CD4-positive, alpha-beta T cell treated with Interleukin-6 for 4 hours (primary cell): Measurements from ENCODE around the gene HIGD1C.
"Not testable (repeated sequence)": the region's sequence is repeated elsewhere in the genome, so short reads cannot be mapped to it uniquely, and the experiment has no call there.

Source experiments
- DNase-seq: peaks from one replicate; pipeline ENCODE4 v3.0.0-alpha.2; 2020; ENCODE audit warnings: mixed read lengths

The HIGD1C gene

DNA sequence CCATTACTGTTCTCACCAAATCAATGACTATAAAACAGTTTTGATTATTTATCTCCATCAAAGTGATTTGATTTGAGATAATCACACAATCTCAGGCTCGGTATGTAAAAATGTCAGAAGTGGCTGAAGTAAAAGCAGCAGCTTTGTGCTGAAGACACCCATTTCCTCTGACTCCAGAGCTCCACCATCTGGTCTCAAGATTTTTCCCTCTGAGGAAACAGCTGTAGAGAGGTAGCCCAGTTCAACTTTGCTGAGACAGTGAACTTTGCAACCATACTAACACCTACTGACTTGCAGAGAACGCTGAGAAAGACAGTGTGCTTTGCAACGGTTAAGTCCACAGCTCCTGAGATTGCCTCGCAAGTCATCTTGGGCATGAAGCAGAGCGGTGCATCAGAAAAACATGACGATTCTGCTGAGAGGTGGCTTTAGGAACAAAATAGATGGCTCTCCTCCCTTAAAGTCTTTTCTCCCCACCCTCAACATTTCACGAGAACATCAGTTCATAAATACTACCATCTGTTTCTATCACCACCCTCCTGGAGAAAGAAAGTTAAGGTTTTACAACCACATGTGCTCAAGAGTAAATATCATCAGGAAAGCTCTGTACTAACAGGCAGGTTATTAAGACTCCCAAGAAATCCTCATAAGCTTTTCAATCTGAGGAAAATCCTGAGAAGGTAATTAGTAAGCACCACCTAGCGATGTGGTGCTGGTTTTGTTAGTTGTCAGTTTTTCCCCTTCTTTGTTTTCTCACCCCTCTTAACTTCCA lies 34.8 kb downstream of the HIGD1C start:
- peak; percentile 29 for DNase-seq

DNA sequence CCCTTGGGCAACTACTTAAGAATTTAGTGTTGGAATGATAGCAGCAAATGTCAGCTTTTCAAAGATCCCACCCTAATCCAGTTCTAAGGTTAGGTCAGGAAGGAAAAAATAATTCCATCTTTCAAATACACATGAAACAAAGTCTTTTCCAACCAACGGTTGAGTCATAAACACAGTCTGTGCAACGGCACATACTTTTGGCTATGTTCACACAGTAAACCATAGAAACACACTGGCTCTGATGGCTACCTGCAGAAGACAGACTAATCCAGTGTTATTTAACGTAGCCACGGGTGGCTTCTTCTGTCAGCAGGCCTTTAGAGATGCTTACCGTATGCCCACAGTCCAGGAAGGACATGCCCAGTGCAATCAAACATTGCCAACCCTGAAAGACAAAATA lies 35.7 kb downstream of the HIGD1C start:
- no peak for DNase-seq

GRCh38 chr12:50988871-50989270 lies 36.5 kb downstream of the HIGD1C start:
- DNase-seq, result no peak

GRCh38 chr12:50990147-50990727 lies 37.9 kb downstream of the HIGD1C start:
- DNase-seq, result no peak

- no peak for DNase-seq
Measured at GRCh38 chr12:50990791-50991190, 38.4 kb downstream of the HIGD1C start.

GRCh38 chr12:50991291-50991690 lies 38.9 kb downstream of the HIGD1C start:
- DNase-seq, result no peak

DNA sequence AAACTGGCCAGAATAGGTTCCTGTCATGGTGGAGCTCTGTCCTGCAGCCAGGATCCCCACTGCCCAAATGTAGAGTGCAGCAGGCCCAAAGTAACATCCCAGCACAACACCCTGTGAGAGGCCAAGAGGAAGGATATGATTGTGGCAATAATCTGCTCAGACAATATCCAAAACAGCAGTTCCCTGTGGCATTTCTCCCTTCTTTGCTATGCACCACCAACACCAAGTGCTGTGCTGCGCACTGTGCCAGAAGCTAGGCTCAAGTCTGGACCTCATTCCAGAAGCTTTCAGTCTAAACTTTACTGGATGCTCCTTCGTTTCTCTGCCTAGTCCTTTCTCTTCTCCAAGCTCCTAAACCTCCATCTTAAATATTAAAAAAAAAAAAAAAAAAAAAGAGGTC lies 40.5 kb downstream of the HIGD1C start:
- no peak for DNase-seq

- no peak for DNase-seq
Measured at GRCh38 chr12:50999093-50999492, 46.7 kb downstream of the HIGD1C start.

GRCh38 chr12:51000245-51000644 lies 47.9 kb downstream of the HIGD1C start:
- DNase-seq, result no peak

DNA sequence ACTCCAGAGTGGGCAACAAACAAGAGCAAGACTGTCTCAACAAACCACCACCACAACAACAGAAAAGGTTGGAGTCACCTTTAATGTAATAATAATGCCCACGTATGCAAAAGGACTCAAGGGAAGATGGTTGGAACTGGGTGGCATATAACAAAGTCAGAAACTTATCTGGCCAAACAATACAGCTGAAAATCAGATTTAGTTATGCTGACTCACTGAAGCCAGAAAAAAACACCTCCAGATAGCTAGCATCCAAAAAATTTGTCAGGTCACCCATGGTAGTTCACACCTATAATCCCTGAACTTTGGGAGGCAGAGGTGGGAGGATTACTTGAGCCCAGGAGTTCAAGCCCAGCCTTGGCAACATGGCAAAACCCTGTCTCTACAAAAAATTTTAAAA lies 49.5 kb downstream of the HIGD1C start:
- no peak for DNase-seq

DNA sequence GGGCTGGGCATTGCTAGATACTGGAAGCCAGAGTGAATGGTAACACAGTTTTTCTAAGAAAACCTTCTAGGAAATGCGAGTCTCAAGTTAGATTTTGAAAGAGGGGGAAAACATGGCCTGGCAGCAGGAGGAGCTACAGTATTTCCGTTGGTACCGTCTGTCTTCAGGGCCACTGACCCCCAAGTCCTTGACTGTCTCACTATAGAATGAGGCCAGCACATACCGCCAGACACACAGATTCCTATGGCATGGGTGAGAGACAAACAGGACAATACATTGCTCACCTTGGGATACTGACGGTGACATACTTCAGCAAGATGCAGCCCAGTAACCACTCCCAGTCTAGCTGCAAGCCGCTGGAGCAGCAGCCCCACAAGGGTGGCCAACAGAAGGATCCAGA lies 52.2 kb downstream of the HIGD1C start:
- DNase-seq, result no peak

DNA sequence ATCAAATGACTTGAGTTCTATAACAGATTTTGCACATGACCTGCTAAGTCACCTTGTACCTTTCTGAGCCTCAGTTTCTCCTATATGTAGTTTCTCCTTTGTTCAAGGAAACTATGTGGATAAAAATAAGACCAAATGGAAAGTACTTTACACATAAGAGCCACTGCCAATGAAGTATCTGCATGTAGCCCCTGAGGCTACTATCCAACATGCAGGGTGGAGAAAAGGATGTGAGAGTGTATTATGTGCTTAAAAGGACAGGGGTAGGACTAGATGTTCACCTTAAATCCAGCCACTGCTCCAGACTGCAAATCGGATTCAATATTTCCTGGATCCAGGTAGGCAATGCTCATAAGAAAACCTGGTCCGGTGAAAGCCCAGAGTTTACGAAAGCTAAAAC lies 52.7 kb downstream of the HIGD1C start:
- no peak for DNase-seq

GRCh38 chr12:51005671-51006070 lies 53.3 kb downstream of the HIGD1C start:
- no peak for DNase-seq

DNA sequence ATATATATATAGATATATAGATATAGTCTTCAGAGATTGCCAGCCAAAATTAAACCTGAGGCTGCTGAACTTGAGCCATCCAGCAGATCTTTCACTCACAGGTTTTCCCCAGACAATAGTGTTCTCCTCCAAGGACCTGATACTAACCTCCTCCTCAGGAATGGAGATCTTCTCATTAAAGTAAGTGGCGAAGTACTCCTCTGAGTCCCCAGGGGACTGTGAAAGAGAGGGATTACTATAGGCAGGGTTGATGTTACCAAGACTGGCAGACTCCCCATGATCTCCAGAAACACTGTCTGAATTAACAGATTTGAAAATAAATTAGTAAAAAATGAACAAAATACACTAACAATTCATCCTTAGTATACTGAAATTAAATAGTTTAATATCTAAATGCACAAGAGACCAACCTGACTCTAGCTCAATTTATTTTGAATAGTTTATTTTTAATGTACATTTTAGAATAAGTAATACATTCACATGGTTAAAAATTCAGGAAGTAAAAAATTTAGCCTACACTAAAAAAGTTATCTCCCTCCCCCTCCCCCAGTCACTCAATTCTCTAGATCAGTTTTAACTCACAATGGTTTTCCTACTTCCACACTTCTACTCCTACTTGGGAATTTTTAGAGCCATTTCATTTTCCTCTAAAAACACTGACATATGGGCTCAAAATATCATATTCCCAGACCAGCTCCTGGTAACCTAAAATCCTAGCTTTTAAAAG lies 56.1 kb downstream of the HIGD1C start:
- DNase-seq, result no peak

GRCh38 chr12:51009056-51009440 lies 56.7 kb downstream of the HIGD1C start:
- peak; percentile 73 for DNase-seq

DNA sequence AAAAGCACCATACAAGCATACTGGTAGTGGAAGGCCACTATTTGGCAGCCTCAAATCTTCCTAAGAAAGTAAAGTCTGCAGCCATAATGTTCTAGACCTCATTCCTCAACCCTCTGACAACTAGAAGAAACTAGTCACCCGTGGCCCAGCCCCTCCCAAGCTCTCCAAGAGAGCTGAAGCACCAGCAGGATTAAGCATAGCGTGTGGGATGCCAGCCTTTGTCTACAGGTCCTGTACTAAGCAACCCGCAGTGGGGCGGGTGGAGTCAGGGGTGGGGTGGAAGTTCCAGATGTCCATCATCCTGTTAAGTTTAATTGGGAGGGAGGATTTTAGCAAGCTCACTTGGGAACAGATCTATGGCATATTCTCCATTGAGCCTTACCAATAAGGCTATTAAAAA lies 59.6 kb downstream of the HIGD1C start:
- DNase-seq, result no peak

GRCh38 chr12:51012570-51013236 lies 60.4 kb downstream of the HIGD1C start:
- DNase-seq, result no peak

GRCh38 chr12:51013441-51013840 lies 61.1 kb downstream of the HIGD1C start:
- no peak for DNase-seq

GRCh38 chr12:51014467-51014866 lies 62.1 kb downstream of the HIGD1C start:
- DNase-seq, result not testable (repeated sequence)

DNA sequence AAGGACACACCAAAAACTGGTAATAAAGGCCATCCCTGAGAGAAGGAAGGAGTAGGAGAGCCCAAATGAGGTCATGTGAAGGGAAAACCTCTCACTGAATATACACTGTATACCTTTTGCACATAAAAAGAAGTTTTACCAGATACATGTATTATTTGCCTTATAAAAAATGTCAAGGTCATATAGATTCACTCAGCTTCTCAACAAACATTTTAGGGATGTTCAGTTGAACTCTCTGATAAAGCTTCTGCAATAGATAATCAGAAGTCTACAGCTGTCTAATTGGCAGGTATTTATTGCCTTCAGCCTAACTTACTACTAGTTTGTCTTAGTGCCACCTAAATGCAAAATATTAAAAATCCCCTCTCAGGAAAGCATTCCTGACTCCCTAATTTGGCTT lies 65.1 kb downstream of the HIGD1C start:
- no peak for DNase-seq

- DNase-seq, result no peak
Measured at GRCh38 chr12:51018956-51019355, 66.6 kb downstream of the HIGD1C start.

DNA sequence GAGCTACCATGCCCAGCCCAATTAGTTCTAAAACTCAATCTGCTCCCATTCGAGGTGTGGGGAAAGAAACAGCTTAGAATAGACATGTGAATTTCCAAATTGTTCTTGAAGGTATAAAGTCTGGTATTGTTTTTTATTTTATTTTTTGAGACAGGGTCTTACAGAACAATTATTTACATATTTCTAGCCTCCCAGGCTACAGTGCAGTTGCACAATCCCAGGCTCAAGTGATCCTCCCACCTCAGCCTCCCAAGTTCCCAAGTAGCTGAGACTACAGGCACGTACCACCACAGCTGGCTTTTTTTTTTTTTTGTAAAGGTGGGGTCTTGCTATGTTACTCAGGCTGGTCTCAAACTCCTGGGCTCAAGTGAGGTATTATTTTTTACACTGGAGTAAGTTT lies 67.6 kb downstream of the HIGD1C start:
- DNase-seq, result no peak
